HG03039 (cell line): ENCODE measurements around the gene TPD52L2.
"Not testable (repeated sequence)": the region's sequence is repeated elsewhere in the genome, so short reads cannot be mapped to it uniquely, and the experiment has no call there.

Experiments
- ATAC-seq: cut with Tn5 transposase; IDR thresholded peaks from one replicate; pipeline ENCODE4 v1.9.1; 2021; ENCODE audit warnings: mild to moderate bottlenecking, moderate library complexity; ENCODE audit not compliant: unreplicated experiment

TPD52L2 gene

GRCh38 chr20:63878899-63879663 lies 14.0 kb downstream of the TPD52L2 start:
- ATAC-seq: no peak

- not testable (repeated sequence) for ATAC-seq
Measured at GRCh38 chr20:63880901-63881300, 15.8 kb downstream of the TPD52L2 start.

GRCh38 chr20:63881451-63882226 lies 16.6 kb downstream of the TPD52L2 start:
- no peak for ATAC-seq

GRCh38 chr20:63882257-63883200 lies 17.5 kb downstream of the TPD52L2 start:
- ATAC-seq: no peak

GRCh38 chr20:63883201-63883593 lies 18.1 kb downstream of the TPD52L2 start:
- no peak for ATAC-seq

GRCh38 chr20:63884506-63885263 lies 19.6 kb downstream of the TPD52L2 start:
- ATAC-seq: no peak

- ATAC-seq: no peak
Measured at GRCh38 chr20:63885264-63886053, 20.4 kb downstream of the TPD52L2 start.

- no peak for ATAC-seq
Measured at GRCh38 chr20:63886054-63886419, 21.0 kb downstream of the TPD52L2 start.

- no peak for ATAC-seq
Measured at GRCh38 chr20:63886921-63887320, 21.9 kb downstream of the TPD52L2 start.

GRCh38 chr20:63889241-63890200 lies 24.5 kb downstream of the TPD52L2 start:
- ATAC-seq: no peak

GRCh38 chr20:63890201-63890576 lies 25.1 kb downstream of the TPD52L2 start:
- ATAC-seq: no peak

GRCh38 chr20:63890616-63891015 lies 25.5 kb downstream of the TPD52L2 start:
- ATAC-seq: no peak

GRCh38 chr20:63891061-63892002 lies 26.3 kb downstream of the TPD52L2 start:
- no peak for ATAC-seq

GRCh38 chr20:63892402-63892801 lies 27.3 kb downstream of the TPD52L2 start:
- ATAC-seq: no peak

GRCh38 chr20:63893999-63894357 lies 28.9 kb downstream of the TPD52L2 start:
- ATAC-seq: no peak

- ATAC-seq: peak; percentile 90
Measured at GRCh38 chr20:63894358-63895201, 29.5 kb downstream of the TPD52L2 start, which contains the start of gene DNAJC5. TSS of gene DNAJC5 (plus strand) at chr20:63895126. CDS start at chr20:63928346, 33,220 bp downstream.
